T-helper 1 cell (primary cell): ENCODE measurements around the gene PDGFA.

ENCODE experiments used
- DNase-seq, 5 donors: peaks; one replicate each; pipeline ENCODE4 v3.0.0-alpha.2; 2012 to 2020

Gene PDGFA

DNA sequence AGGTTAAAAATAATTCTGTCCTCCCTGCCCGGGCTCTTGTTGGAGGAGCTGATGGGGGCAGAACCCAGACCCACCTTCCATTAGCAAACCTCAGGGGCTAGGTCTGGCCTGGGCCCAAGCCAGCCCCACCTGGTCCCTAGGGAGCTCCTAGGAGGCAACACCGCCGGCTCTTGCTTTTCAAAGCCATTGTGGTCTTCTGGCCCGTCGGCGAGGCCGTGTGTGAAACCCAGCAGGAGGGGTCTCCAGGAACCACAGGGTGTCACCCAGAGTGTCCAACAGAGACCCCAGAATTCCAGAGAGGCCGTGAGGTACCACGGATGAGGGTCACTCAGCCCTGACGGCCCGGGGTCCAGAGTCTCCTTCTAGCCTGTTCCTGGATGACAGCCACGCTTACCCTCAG, 16.6 kb upstream of the PDGFA start:
- no peak for DNase-seq

DNA sequence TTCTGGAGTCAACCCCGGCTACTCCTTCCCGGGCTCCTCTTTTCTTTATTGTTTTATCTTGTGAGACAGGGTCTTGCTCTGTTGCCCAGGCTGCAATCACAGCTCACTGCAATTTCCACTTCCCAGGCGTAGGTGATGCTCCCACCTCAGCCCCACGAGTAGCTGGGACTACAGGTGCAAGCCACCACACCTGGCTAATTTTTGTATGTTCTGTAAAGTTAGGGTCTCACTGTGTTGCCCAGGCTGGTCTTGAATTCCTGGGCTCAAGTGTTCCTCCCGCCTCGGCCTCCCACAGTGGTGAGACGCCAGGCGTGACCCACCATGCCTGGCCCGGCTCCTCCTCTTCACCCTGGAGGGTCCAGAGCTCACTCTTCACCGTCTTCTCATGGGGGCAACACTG, 15.3 kb upstream of the PDGFA start:
- no peak for DNase-seq

DNA sequence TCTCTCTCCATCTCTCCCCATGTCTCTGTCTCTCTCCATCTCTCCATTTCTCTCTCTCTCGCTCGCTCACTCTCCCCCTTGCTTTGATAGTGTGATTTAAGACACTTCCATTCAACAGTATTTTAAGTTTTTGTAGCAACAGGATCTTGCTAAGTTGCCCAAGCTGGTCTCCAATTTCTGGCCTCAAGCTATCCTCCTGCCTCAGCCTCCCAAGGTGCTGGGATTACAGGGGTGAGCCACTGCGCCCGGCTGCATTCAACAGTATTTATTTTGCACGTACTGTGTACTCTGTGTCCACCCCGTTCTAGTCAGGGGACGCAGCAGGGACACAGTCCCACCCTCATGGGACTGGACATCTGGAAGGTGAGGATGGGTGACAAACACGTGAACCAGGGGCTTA, 14.4 kb upstream of the PDGFA start:
- DNase-seq, result no peak

DNA sequence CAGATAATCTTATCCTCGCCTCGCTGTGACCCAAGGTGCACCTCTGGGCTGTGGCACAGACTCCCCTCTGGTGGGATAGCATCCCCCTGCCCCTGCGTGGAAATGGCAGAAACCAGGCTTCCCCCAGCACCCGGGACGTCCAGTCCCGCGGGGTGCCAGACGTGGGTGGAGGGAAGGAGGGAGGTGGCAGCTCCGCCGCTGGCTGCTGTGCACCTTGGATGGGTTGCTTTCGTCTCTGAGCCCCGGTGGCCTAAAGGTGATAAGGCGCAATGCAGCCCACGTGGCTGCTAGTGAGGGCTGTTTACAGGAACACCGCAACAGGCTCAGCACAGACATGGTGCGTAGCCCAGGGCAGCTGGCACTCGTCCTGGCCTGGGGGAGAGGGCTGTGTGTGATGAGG, 13.6 kb upstream of the PDGFA start:
- no peak for DNase-seq

DNA sequence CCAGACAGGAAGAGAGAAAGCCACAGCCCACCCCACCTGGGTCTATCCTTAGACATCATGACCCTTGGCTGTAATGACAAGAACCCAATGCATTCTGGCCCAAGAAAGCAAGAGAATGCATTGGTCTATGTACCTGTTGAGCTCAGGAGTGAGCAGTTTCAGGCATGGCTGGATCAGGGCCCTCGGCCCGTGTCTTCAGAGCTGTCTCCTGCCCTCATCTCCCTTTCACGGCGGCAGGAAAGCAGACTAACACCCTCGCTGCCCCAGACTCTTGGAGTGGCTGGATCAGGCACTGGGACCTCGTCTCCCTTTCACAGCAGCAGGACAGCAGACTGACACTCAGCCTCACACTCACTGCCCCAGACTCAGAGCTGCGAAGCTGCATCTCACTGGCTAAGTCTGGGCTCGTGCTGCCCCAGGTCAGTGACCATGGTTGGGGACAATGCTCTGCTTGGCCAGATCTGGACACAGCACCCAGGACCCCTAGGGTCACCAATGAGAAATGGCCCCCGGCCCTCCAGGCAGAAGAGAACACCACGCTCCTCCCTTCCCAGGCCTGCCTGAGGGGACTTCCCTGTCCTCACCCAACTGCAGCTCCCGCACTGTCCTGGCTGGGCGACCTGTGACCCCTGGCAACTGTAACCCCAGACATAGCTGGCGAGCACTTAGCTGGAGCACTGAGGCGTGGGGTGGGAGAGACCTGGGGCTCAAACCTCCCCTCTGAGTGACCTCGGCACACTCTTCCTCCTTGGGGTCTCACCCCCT, 12.9 kb upstream of the PDGFA start:
- DNase-seq, result no peak

DNA sequence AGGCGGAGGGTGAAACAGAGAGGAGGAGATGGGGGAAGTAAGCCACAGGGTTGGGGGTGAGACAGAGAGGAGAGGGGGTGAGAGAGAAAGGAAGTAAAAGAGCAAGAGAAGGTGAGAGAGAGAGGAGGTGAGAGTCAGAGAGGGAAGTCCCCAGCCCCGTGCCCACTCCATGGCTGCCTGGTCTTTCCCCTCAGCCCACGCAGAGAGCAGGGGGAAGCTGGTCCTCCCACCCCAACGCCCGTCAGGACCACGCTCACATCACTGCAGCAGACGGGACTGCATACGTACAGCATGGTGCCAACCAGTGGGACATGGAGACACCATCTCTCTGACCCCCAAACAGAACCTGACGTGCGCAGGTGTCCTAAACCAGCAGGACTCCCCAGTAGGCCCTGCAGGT, 12.1 kb upstream of the PDGFA start:
- no peak for DNase-seq

DNA sequence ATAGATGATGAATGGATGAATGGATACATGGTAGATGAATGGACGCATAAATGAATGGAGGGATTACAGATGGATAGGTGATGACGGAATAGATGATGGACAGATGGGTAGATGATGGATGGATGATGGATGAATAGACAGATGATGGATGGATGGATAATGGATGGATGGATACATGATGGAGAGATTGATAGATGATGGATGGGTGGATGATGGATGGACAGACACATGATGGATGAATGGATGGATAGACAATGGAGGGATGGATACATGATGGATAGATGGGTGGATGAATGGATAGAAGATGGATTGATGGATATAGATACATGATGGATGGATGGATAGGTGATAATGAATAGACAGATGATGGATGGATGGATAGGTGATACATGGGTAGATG, 8.8 kb upstream of the PDGFA start:
- no peak for DNase-seq

DNA sequence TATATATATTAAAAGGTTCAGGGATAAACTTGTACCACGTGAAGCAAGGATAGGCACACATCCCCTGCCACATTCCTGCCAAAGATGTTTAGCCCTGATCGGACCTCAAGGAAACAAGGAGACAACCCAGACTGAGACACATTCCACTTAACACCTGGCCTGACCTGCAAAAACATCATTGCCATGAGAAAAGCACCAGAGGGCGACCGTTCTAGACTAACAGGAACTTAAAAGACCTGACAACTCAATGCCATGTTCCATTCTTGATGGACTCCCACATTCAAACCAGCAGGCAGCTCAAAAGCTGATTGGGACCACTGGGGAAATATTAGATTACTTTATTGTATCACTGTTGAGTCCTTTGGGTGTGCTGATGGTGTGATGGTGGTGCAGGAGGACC, 8.1 kb upstream of the PDGFA start:
- no peak for DNase-seq

DNA sequence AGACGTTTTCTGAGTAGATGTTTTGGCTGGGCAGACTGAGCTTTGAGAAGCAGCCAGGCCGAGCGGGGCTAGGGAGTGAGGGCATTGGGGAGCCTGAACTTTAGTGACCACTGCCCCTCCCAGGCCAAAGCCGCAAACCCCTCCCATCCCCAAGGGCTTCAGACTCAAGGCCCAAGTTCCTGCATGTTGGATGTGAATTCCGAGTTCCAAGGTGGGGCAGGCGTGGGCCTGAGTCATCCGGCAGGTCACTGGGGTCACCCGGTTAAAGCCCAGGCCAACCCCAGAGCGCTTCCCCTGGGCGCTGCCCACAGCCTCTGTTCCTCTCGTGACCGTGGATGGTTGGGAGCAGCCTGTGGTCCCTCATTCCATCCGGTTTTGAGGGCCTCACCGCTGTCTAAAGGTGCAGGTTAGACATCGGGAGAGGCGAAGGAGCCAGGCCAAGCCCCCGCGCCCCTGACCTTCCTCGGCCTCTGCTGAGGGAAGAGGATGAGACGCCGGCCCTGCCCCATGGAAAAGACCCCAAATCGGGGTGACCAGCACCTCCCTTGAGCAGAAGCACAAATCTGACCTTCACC, 6.9 kb upstream of the PDGFA start:
- no peak for DNase-seq

DNA sequence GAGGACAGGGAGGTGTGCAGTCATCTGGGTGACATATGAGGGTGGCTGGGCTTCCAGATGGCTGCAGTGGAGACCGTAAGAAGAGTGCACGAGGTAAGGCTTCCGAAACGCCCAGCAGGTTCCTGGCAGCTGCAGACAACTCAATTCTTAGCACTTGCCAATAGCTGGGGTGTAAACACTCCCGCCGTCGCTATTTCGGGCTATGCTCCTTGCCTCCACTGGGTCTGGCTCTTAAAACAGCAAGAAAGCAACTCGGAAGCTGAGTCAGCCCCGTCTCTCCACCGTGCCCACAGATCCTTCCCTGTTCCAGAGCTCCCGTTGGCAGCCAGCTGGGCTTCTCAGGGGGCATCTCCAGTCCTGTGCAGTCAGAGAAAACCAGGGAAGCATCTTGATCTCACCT, 6.1 kb upstream of the PDGFA start:
- no peak for DNase-seq

DNA sequence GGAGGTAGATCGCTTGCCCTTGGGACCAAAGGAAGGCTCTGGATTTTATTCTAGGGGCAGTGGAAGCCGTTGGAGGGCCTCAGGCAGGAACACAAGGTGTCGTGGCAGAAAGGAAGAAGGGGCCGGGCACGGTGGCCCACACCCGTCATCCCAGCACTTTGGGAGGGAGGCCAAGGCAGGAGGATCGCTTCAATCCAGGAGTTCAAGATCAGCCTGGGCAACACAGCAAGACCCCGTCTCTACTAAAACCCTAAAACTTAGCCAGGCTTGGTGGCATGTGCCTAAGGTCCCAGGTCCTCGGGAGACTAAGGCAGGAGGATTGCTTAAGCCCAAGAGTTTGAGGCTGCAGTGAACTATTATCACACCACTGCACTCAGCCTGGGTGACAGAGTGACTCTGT, 5.2 kb upstream of the PDGFA start:
- no peak for DNase-seq

DNA sequence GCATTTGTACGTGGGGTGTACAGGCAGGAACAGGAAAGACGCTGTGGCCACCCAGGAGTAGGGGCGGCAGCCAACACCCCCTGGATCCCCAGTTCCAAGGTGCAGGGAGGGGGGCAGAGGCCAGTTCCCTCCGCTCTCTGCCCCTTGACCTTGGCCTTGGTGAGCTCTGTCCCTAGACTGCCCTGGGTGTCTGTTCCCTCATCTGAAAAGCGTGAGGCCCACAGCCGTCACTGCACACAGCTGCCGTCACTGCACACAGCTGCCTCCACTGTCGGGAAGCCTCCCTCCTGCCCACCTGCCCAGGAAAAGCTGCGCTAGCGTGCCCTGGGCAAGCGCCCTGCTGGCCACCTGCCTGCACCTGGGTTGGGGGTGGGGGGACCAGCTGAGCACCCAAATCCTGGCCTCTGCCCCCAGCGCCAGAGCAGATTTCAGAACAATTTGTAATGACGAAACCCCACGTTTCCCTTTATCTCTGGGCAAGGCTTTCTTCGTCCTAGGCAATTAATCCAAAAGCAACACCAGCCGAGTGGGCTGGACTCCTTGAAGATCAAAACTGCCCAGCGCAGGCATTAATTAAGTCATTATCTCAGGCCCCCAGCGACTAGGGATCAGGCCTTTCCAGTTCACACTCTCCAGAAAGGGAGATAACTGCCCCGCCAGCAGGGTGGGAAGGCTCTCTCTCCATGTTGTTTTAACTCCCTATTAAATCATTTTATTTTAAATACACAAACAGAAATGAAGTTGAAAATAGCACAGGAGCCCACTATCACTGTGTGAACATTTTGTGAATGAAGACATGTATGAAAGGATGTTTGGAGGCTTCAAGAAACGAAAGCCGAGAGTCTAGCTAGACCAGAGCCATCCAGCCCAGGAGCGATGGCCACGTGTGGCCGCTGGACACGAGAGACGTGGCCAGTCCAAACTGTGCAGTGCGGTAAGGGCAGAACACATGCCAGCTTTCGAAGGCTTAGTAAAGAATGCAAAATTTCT, 4.0 kb upstream of the PDGFA start:
- DNase-seq, result no peak

DNA sequence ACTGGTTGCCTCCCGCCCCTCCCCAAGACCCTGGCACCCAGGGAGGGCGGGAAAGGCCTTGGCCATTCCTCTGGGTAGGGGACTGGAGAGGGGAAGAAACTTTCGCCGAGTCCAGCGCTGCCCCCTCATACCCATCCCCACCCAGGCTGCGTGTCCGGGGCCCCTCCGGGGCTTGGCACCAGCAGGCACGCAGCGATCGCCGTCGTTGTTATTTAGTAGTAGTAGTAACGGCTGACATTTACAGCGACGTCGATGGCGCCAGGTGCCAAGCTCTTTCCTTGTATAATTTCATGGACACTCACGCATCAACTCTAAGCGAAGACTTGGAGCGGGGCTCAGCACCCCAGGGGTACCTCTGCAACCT, 3.3 kb upstream of the PDGFA start:
- no peak for DNase-seq

DNA sequence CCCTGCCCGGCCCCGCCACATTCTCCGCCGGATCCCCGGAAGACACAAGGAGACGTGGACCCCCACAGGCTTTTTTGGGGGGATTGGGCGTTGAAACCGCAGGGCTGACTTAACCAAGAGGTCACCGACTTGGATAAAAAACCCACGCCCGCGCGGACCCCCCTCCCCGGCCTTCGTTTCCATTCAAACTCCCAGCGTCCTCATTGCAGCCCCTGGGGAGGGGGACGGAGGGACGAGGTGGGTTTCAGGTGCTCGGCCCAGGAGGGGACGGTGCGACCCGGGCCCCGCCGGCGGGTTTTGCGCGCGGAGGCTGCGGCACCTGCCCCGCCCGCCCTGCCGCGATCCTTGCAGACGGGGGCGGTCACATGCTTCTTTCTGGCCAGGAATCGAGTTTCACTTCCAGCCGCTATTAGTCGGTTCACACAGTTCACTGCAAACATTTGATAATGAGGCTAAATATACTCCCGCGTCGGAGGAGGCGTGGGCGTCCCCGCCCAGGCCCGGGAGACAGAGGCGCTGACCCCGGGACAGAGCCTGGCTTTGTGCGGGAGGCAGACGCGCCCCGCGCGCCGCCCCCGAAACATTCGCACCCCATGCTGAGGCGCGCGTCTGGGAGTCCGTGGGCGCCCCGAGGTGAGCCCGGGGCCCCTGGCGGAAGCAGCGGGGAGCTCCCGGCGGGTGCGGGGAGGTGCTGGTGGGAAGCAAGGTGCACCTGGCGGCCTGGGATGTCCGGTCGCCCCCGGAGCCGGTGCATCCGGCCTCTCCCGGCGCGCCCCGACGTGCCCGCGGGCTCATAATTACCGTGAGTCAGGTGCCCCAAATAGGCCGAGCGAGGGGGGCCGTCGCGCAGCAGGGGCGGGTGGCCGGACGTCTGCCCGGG, 2.7 kb upstream of the PDGFA start:
- DNase-seq, result peak in 1 of 5 donors; percentile 17

DNA sequence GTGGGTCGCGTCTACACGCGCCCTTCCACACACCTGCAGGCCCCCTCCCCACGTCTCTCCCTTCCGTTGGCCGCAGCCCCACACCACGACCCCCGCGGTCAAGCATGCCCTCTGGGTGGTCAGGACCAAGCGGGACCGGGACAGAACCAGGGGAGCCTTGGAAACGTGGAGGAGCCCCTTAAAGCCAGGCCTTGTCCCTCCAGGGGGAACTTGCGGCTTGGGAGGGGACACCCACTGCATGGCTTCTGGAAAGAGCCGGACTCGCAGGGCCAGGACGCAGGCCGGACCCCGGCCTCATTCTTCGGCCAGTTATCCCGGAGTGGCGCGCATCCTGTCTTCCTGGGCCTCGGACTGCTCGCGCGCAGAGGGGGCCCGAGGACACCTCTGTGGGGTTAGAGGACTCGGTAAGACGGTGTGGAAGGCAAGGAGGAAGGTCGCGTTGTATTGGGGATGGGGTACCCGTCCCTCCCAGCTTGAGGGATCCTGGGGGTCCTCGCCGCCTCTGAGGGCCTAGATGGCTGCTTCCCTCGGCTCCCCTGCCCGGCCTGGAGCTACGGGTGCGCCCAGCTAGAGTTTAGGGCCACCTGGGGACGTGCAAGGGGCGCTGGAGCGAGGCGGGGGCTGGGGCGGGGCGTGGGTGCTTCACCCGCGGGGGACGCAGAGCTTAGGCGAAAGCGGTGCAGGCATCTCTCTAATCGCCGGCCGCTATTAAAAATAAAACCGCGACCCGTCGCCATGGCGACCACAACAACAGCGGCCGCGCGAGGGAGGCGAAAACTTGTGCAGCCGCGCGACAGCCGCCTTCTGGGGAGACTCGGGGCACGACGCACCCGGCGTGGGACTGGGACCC, 1.8 kb upstream of the PDGFA start:
- no peak for DNase-seq

DNA sequence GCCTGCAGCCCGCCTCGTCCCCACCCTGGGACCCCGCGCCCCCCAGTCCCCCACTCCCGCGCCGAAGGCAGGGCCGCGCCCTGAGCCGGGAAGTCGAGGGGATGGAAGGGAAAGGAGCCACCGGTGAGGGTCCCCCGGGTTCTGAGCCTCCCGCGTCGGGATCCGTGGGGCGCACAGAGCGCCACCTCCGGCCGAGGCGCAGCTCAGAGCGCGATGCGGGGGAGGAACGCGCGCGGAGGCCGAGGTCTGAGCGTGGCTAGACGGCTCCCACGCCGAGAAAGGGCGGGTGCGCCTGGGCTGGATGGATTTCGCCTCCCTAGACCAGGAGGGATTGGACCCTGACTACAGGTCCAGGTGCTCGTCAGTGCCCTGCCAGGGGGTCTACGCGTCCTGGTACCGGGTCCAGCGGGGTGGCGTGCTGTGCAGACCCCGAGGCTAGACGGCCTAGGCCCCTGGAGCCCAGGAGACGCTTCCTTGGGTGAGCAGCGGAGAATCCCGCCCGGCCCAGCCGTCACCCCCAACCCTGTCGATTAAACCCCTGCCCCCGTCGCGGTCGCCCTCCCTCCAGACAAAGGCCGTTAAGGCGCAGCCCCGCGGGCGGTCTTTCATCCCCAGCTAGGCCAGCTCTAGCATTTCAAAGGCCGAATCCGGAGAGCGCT, 986 bp upstream of the PDGFA start:
- DNase-seq, result no peak

DNA sequence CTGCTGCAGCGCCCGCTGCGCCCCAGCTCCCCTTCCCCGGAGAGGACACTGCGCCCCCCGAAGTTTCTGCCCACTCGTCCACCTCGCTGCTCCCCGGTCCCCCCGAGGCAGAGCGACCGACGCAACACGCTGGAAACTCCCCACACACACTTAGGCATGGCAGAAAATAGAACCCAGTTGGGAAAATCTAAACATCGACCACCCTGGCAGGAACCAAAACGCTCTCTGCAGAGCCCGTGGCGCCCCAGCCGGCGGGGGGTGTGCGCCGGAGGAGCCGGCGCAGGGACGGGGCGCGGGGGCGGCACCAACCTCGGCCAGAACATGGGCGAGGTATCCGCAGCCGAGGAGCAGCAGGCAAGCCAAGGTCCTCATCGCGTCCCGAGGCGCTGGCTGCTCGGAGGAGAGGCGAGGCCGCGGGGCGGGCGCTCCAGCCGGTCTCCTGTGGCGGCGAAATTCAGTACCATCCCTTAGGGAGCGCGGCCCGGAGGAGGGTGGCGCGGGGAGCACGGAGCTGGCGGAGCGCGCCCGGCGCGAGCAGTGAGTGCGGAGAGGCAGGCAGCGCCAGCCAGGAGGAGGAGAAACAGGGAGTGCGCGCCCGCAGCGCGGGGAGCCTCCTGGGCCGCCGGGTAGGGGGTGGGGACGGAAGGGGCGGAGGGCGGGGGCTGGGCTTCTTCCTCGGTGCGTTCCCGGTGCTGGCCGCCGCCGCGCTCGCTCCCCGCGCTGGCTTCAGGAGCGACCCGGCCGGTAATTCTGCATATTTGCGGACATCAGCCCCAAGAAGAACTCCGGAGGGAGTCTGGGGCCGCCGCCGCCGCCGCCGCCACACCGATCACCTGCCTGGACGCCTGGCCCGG, 789 bp downstream of the PDGFA start:
- peak in 1 of 5 donors; percentile 36 for DNase-seq

DNA sequence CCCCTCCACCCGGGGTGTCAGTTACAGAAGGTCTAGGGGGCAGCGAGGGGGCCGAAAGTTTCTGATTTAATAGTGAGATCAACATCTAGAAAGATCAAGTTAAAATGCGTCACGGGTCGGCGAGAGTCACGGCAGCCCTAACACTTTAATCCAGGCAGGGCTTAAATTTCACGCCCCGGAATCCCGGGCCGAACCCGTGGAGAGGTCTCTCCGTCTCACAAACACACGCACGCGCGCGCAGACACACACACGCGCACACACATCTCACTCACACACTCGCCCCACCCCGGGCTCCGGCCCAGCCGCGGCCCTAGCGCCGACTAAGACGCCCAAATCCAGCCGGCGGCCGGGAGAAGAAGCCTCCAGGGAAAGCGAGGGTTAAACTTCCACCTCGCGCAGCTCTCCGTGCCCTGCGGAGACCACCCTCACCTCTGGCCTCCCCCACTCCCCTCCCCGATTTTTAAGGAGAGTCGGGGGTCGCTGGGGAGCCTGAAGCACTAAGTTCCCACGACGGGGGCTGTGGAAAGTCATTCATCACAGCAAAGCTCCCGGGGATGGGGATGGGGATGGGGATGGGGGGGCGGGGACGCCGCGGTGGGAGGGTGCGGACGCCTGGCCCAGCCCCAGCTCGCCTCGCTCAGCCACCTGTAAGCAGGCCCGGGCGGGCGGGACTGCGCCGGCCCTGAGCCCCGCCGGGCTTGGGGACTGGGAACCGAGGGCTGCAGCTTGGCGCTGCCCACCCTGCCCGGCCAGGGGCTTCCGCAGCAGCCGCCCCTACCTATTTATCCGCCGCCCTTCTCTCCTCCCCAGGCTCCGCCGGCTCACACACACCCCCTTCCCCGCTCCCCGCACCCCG, 1.6 kb downstream of the PDGFA start:
- DNase-seq, result no peak
